ENCODE data around the gene USP17L27.
"Not testable (repeated sequence)": the region's sequence is repeated elsewhere in the genome, so short reads cannot be mapped to it uniquely, and the experiment has no call there.

DNA sequence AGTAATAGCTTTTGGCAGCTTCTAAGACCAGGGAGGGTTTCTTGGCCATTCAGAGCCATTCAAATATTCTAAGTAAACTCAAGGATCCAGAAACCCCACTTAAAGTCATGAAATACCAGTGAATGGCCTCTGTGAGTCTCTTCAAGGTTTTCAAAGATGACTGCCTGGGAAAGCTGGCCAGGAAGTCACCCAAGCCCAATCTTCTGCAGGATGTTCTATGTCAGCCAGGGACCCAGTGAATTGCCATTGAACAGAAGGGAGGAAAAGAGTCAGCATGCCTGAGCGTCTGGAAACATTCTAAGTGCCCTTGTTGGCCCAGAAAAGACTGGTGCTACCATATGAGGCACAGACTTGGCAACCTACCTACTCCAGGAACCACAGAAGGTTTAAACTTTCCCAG lies 35.9 kb downstream of the USP17L27 start:
- TF ChIP-seq, protein P1, sequence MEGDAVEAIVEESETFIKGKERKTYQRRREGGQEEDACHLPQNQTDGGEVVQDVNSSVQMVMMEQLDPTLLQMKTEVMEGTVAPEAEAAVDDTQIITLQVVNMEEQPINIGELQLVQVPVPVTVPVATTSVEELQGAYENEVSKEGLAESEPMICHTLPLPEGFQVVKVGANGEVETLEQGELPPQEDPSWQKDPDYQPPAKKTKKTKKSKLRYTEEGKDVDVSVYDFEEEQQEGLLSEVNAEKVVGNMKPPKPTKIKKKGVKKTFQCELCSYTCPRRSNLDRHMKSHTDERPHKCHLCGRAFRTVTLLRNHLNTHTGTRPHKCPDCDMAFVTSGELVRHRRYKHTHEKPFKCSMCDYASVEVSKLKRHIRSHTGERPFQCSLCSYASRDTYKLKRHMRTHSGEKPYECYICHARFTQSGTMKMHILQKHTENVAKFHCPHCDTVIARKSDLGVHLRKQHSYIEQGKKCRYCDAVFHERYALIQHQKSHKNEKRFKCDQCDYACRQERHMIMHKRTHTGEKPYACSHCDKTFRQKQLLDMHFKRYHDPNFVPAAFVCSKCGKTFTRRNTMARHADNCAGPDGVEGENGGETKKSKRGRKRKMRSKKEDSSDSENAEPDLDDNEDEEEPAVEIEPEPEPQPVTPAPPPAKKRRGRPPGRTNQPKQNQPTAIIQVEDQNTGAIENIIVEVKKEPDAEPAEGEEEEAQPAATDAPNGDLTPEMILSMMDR (IDR thresholded peaks at IDR 0.05; ENCODE audit: low read length), result not testable (repeated sequence)
- not testable (repeated sequence) for TF ChIP-seq EZH2 (IDR thresholded peaks at IDR 0.05; ENCODE audit: borderline replicate concordance, low read length)
